BJ (cell line): ENCODE results near the gene GPI. TPM values are rescaled to one million over a fixed set of nuclear protein-coding genes. Genes with fewer than 3 reads are reported as not detected.
"Not testable (repeated sequence)": the region's sequence is repeated elsewhere in the genome, so short reads cannot be mapped to it uniquely, and the experiment has no call there.

Experiments used
- CTCF ChIA-PET: fragments of 350-600 bp; formaldehyde crosslinking; extraction: SDS; loops from one replicate; lab custom pipeline; 2021; ENCODE audit warnings: antibody characterized with exemption, inconsistent platforms; lab: Yijun Ruan, JAX
- POLR2A ChIA-PET: fragments of 300-600 bp; sonication (Branson Sonifier 250); formaldehyde crosslinking; extraction: SDS; loops from one replicate; lab custom pipeline; 2021; ENCODE audit warnings: antibody characterized with exemption; lab: Charles Lee
- DNase-seq: peaks from one replicate; pipeline ENCODE4 v3.0.0-alpha.2; 2011; ENCODE audit warnings: low read depth
- H3K27me3 ChIP-seq: 2 replicates; pipeline ENCODE4 v1.6.0; 2011; ENCODE audit warnings: low read length; ENCODE audit not compliant: control insufficient read depth, insufficient read depth
- H3K36me3 ChIP-seq: 2 replicates; pipeline ENCODE4 v1.5.1; 2011; ENCODE audit warnings: low read length; ENCODE audit not compliant: control insufficient read depth, insufficient read depth
- H3K4me3 ChIP-seq: 2 replicates; pipeline ENCODE4 v1.5.1; 2011; ENCODE audit warnings: low read depth, mild to moderate bottlenecking, control low read depth, low read length
- polyA plus RNA-seq: library from polyadenylated mRNA; depleted of rRNA; stranded (reverse); fragments of >200 nt; gene quantifications from 2 replicates; pipeline ENCODE4 v1.2.3, GENCODE V29; 2011
- TF ChIP-seq, protein P1 (sequence below): IDR thresholded peaks from 2 replicates; pipeline ENCODE4 v1.5.1; 2011; ENCODE audit warnings: low read depth, mild to moderate bottlenecking, control low read depth, inconsistent platforms, low read length, moderate library complexity; ENCODE audit not compliant: insufficient read depth

Gene GPI
- polyA plus RNA-seq, 1 experiment, result 262 TPM

- TF ChIP-seq, protein P1, sequence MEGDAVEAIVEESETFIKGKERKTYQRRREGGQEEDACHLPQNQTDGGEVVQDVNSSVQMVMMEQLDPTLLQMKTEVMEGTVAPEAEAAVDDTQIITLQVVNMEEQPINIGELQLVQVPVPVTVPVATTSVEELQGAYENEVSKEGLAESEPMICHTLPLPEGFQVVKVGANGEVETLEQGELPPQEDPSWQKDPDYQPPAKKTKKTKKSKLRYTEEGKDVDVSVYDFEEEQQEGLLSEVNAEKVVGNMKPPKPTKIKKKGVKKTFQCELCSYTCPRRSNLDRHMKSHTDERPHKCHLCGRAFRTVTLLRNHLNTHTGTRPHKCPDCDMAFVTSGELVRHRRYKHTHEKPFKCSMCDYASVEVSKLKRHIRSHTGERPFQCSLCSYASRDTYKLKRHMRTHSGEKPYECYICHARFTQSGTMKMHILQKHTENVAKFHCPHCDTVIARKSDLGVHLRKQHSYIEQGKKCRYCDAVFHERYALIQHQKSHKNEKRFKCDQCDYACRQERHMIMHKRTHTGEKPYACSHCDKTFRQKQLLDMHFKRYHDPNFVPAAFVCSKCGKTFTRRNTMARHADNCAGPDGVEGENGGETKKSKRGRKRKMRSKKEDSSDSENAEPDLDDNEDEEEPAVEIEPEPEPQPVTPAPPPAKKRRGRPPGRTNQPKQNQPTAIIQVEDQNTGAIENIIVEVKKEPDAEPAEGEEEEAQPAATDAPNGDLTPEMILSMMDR, result no peak
- H3K36me3 ChIP-seq, result peaks cover 13% of the 10 kb centered on the region
Measured at GRCh38 chr19:34330116-34330515, 34.9 kb upstream of the GPI start.

DNA sequence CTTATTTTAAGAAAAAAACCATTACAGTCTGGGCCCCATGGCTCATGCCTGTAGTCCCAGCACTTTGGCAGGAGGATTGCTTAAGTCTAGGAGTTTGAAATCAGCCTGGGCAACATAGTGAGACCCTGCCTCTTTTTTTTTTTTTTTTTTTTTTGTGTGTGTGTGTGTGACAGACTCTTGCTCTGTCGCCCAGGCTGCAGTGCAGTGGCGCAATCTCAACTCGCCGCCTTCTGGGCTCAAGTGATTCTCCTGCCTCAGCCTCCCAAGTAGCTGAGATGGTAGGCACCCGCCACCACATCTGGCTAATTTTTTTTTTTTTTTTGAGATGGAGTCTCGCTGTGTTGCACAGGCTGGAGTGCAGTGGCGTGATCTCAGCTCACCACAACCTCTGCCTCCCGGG, 34.4 kb upstream of the GPI start:
- POLR2A ChIA-PET, DNase-seq, H3K36me3 ChIP-seq, H3K4me3 ChIP-seq, H3K27me3 ChIP-seq: not testable (repeated sequence)
- CTCF ChIA-PET, result interaction anchor here (0.6 to 1.6 kb wide), 3 partner anchors 16 to 932 kb away, joined by 3 to 5 read pairs (median 3); no protein-coding TSS in a partner anchor

More at GRCh38 chr19:34330116-34330515, 34.9 kb upstream of the GPI start:
- POLR2A ChIA-PET, result no interaction called here
- DNase-seq, result no peak
- CTCF ChIA-PET, result interaction anchor here (0.6 to 1.0 kb wide), 3 partner anchors 24 to 932 kb away, joined by 3 read pairs; no protein-coding TSS in a partner anchor
- Histone ChIP-seq H3K4me3 (no peak overlapping the region), H3K27me3 (no peaks in the 10 kb centered on the region)

DNA sequence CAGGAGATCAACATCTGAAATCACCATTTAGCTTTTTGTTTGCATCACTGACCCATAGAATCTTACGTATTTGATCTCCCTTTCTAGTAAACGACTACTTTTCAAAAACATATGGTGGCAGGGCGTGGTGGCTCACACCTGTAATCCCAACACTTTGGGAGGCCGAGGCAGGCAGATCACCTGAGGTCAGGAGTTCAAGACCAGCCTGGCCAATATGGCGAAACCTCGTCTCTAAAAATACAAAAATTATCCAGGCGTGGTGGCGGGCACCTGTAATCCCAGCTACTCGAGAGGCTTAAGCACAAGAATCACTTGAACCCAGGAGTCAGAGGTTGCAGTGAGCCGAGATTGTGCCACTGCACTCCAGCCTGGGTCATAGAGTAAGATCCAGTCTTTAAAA, 33.4 kb upstream of the GPI start:
- H3K27me3 ChIP-seq, H3K4me3 ChIP-seq, POLR2A ChIA-PET, DNase-seq, H3K36me3 ChIP-seq: not testable (repeated sequence)
- CTCF ChIA-PET, result interaction anchor here (0.5 to 1.6 kb wide), 4 partner anchors 15 to 225 kb away, joined by 3 to 5 read pairs (median 3); no protein-coding TSS in a partner anchor

GRCh38 chr19:34332027-34332760, 32.8 kb upstream of the GPI start:
- TF ChIP-seq, protein P1, result no peak
- ChIA-PET CTCF (interaction anchor here (0.5 to 1.6 kb wide), 4 partner anchors 14 to 226 kb away, joined by 3 to 5 read pairs (median 3); no protein-coding TSS in a partner anchor), POLR2A (no interaction called here)
- peaks cover 9% of the 10 kb centered on the region for H3K36me3 ChIP-seq
- no peaks in the 10 kb centered on the region for H3K27me3 ChIP-seq
- no peak for DNase-seq
- no peak overlapping the region for H3K4me3 ChIP-seq

DNA sequence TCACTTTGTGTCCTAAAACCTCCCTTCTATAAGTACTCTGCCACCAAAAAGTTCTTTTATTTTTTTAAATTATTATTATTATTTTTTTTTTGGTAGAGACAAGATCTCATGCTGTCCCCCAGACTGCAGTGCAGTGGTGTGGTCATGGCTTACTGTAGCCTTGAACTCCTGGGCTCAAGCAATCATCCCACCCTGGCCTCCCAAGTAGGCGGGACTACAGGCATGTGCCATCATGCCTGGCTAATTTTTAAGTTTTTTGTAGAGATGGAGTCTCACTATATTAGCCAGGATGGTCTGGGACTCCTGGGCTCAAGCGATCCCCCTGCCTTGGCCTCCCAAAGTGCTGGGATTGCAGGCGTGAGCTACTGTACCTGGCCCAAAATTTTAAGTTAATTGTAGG, 29.1 kb upstream of the GPI start:
- TF ChIP-seq, protein P1, result no peak
- Histone ChIP-seq H3K4me3 (no peak overlapping the region), H3K27me3 (no peaks in the 10 kb centered on the region), H3K36me3 (peaks cover 13% of the 10 kb centered on the region)
- CTCF ChIA-PET, result interaction anchor here (0.6 to 2.8 kb wide), 12 partner anchors 7 to 116 kb away, joined by 3 to 14 read pairs (median 4); no protein-coding TSS in a partner anchor
- POLR2A ChIA-PET, result no interaction called here
- DNase-seq, result no peak

DNA sequence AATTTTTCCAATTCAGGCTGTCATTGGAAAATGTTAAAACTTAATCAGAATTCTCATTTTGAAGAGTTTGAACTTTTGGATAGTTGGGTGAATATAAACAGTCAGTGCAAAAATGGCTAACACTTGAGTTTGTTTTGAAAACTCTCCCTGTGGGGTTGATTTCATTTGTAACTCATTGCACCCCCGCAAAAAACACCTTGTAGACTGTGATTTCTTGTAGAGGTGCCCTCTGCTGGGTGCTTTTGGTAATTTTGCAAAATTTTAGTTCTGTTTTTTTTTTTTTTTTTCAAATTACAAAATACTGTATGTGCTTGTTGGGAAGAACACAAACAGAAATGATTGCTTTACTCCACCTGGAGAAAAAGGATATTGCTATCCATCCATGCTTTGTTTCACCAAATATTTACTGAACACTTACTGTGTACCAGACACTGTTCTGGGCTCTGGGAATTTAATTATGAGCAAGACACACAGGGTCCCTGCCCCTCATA, 28.2 kb upstream of the GPI start:
- Histone ChIP-seq H3K36me3 (peaks cover 16% of the 10 kb centered on the region), H3K27me3 (no peaks in the 10 kb centered on the region), H3K4me3 (no peak overlapping the region)
- no peak for DNase-seq
- ChIA-PET POLR2A (no interaction called here), CTCF (interaction anchor here (0.7 to 2.8 kb wide), 11 partner anchors 10 to 215 kb away, joined by 3 to 14 read pairs (median 4); no protein-coding TSS in a partner anchor)
- TF ChIP-seq, protein P1, result peak; percentile 67
